Measurements from ENCODE around the gene SLC35A3. TPM values are rescaled to one million over a fixed set of nuclear protein-coding genes. Genes with fewer than 3 reads are reported as not detected.

The SLC35A3 gene
- total RNA-seq, 1 donor from 2014 or later = 38.9 TPM

DNA sequence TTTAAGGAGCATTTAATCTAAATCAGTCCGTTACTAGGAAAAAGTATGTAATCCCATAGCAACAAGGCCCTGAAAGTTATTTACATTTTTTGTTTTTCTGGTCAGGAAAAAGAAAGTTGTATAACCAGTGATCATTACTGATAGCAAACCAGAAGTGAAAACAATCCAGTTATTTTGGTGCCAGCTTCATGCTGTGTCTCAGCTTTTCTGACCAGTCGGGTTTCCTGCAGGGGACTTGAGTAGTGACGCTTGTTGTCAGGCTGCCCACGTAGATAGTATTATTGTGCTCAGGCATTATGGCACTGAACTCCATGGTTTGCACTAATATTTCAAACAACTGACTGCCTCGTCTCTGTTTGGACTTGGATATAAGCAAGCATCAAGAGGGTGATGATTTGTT, 107.7 kb downstream of the SLC35A3 start:
- no peaks in the 10 kb centered on the region for H3K27me3 ChIP-seq
- H3K36me3 ChIP-seq = peaks cover 18% of the 10 kb centered on the region
- Mint-ChIP-seq H3K27me3 (ENCODE audit: insufficient read depth, low read depth) (peaks cover 4% of the 10 kb centered on the region), H3K9me3 (no peaks in the 10 kb centered on the region), H3K4me1 (peaks cover 7% of the 10 kb centered on the region), H3K27ac (no peak overlapping the region), H3K4me3 (no peak overlapping the region), H3K36me3 (peaks cover 25% of the 10 kb centered on the region)
- H2AFZ ChIP-seq (replicated peaks) = no peak overlapping the region
- DNase-seq (ENCODE audit: low spot score) = no peak
- H3K4me3 ChIP-seq = no peak overlapping the region
- no peak for TF ChIP-seq EZH2 (IDR thresholded peaks at IDR 0.05)
- no peak for TF ChIP-seq CTCF (IDR thresholded peaks at IDR 0.05)
- H3K79me2 ChIP-seq (ENCODE audit: low read depth) = no peaks in the 10 kb centered on the region
- no peaks in the 10 kb centered on the region for H4K20me1 ChIP-seq (ENCODE audit: low read depth)
- H3K4me1 ChIP-seq = no peaks in the 10 kb centered on the region
- no peak overlapping the region for H3K9ac ChIP-seq
- no peaks in the 10 kb centered on the region for H3K9me3 ChIP-seq (ENCODE audit: low read depth)
- H3K4me2 ChIP-seq = no peak overlapping the region
- no peak overlapping the region for H3K27ac ChIP-seq
- peaks cover 14% of the 10 kb centered on the region for H3F3A ChIP-seq (ENCODE audit: low read depth)

GRCh38 chr1:100080331-100080730, 110.5 kb downstream of the SLC35A3 start:
- Mint-ChIP-seq H3K4me1 (peaks cover 7% of the 10 kb centered on the region), H3K36me3 (peaks cover 11% of the 10 kb centered on the region), H3K27ac (no peak overlapping the region), H3K4me3 (no peak overlapping the region), H3K27me3 (ENCODE audit: insufficient read depth, low read depth) (no peaks in the 10 kb centered on the region), H3K9me3 (no peaks in the 10 kb centered on the region)
- no peaks in the 10 kb centered on the region for H4K20me1 ChIP-seq (ENCODE audit: low read depth)
- no peak overlapping the region for H3K27ac ChIP-seq
- H2AFZ ChIP-seq (replicated peaks) = no peak overlapping the region
- H3K9me3 ChIP-seq (ENCODE audit: low read depth) = no peaks in the 10 kb centered on the region
- H3K4me2 ChIP-seq = no peak overlapping the region
- peaks cover 27% of the 10 kb centered on the region for H3K36me3 ChIP-seq
- H3K4me3 ChIP-seq = no peak overlapping the region
- H3K4me1 ChIP-seq = no peaks in the 10 kb centered on the region
- no peak for DNase-seq (ENCODE audit: low spot score)
- peaks cover 21% of the 10 kb centered on the region for H3F3A ChIP-seq (ENCODE audit: low read depth)
- no peaks in the 10 kb centered on the region for H3K27me3 ChIP-seq
- H3K9ac ChIP-seq = no peak overlapping the region
- no peak for TF ChIP-seq CTCF (IDR thresholded peaks at IDR 0.05)
- TF ChIP-seq EZH2phosphoT487 (IDR thresholded peaks at IDR 0.05) = no peak
- TF ChIP-seq EZH2 (IDR thresholded peaks at IDR 0.05) = no peak
- H3K79me2 ChIP-seq (ENCODE audit: low read depth) = no peaks in the 10 kb centered on the region

Small RNA genes lying within 50 kb of the gene (small RNA-seq; reads per million reads assigned to genes)
- gene RNU6-1318P = not detected
- gene RNU6-750P = not detected

Other genes with a start within 250 kb of the SLC35A3 start
- 4.3 and 5.1 TPM in 2 replicates for gene FRRS1, start 203.4 kb upstream of the SLC35A3 start, total RNA-seq (ENCODE audit: low replicate concordance)
- 13.0 and 23.4 TPM in 2 replicates for gene AGL, start 119.6 kb upstream of the SLC35A3 start, total RNA-seq (ENCODE audit: low replicate concordance)
- gene SASS6, start 162.9 kb downstream of the SLC35A3 start, total RNA-seq (ENCODE audit: low replicate concordance) = 16.7 and 31.7 TPM in 2 replicates
- gene TRMT13, start 163.2 kb downstream of the SLC35A3 start, total RNA-seq (ENCODE audit: low replicate concordance) = 19.7 and 28.8 TPM in 2 replicates
- 0.54 and 0.87 TPM in 2 replicates for gene LRRC39, start 208.3 kb downstream of the SLC35A3 start, total RNA-seq (ENCODE audit: low replicate concordance)

Measured in neural progenitor cell (in vitro differentiated cells).